DND-41 (cell line): ENCODE measurements around the gene RIMKLB.

ENCODE experiments used
- ATAC-seq: fragments of 200-7000 bp; cut with Tn5 transposase; 3 replicates; pipeline ENCODE4 v1.9.1; 2021; ENCODE audit warnings: low read depth; ENCODE audit not compliant: insufficient read depth
- DNase-seq: peaks from one replicate; pipeline ENCODE4 v3.0.0-alpha.2; 2020
- H2AFZ ChIP-seq: 2 replicates; pipeline ENCODE4 v1.6.0; 2012; ENCODE audit warnings: low read depth, low read length
- H3K27ac ChIP-seq: 2 replicates; pipeline ENCODE4 v1.5.1; 2012; ENCODE audit warnings: low read length, inconsistent platforms
- H3K27me3 ChIP-seq: fragments of 200-600 bp; sonication (generic); 2 replicates; pipeline ENCODE4 v1.6.0; 2012; ENCODE audit warnings: low read length, mild to moderate bottlenecking, inconsistent platforms; ENCODE audit not compliant: insufficient read depth, poor library complexity
- H3K36me3 ChIP-seq: 2 replicates; pipeline ENCODE4 v1.5.1; 2012; ENCODE audit warnings: low read length, inconsistent platforms; ENCODE audit not compliant: insufficient read depth
- H3K4me1 ChIP-seq: 2 replicates; pipeline ENCODE4 v1.5.1; 2012; ENCODE audit warnings: mild to moderate bottlenecking, low read length; ENCODE audit not compliant: insufficient read depth
- H3K4me2 ChIP-seq: 2 replicates; pipeline ENCODE4 v1.6.0; 2012; ENCODE audit warnings: mild to moderate bottlenecking, moderate library complexity, low read length, inconsistent platforms; ENCODE audit not compliant: insufficient read depth
- H3K4me3 ChIP-seq, 2 experiments: fragments of 200-600 bp in 1 of 2; shearing (Covaris generic) in 1 of 2; 2 replicates each; pipeline ENCODE4 v1.5.1; 2012 to 2016; ENCODE audit warnings: inconsistent platforms in 2 of 2, low read length in 2 of 2, mild to moderate bottlenecking in 2 of 2, low read depth in 1 of 2, moderate library complexity in 1 of 2
- H3K79me2 ChIP-seq: 2 replicates; pipeline ENCODE4 v1.6.0; 2012; ENCODE audit warnings: low read length, inconsistent platforms; ENCODE audit not compliant: insufficient read depth
- H3K9ac ChIP-seq: 2 replicates; pipeline ENCODE4 v1.6.0; 2012; ENCODE audit warnings: low read depth, mild to moderate bottlenecking, inconsistent platforms, low read length, moderate library complexity
- H3K9me3 ChIP-seq: 2 replicates; pipeline ENCODE4 v1.5.1; 2012; ENCODE audit warnings: low read length, moderate library complexity, mild to moderate bottlenecking, inconsistent platforms; ENCODE audit not compliant: insufficient read depth, severe bottlenecking
- H4K20me1 ChIP-seq: 2 replicates; pipeline ENCODE4 v1.6.0; 2012; ENCODE audit warnings: low read length; ENCODE audit not compliant: insufficient read depth
- EZH2 ChIP-seq: IDR thresholded peaks from 3 replicates; pipeline ENCODE4 v1.6.1; 2012; ENCODE audit warnings: borderline replicate concordance, low read depth, mild to moderate bottlenecking, moderate library complexity, low read length, inconsistent platforms; ENCODE audit not compliant: severe bottlenecking
- TF ChIP-seq, protein P1 (sequence below): IDR thresholded peaks from 2 replicates; pipeline ENCODE4 v1.5.1; 2012; ENCODE audit warnings: borderline replicate concordance, low read length, moderate library complexity, mild to moderate bottlenecking; ENCODE audit not compliant: poor library complexity, severe bottlenecking; ENCODE audit errors: extremely low read depth

Gene RIMKLB

DNA sequence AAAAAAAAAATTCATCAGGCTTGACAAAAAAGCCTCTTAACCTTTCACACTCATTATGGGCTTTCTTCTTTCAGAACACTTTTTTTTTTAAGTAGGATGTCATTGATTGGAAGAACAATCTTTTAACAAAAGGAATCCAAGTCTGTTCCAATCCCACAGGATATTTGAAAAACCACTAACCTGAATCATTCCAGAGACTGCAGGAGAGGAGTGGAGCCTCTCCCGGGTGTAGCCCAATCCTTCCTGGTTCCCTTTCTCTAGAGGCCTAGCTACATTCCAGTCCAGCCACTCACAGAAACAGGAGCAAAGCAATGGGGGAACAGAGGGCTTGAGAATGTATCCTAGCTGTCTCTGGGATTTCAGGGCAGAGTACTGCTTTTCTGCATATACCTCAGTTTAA lies 39.4 kb upstream of the RIMKLB start:
- no peak overlapping the region for H3K4me3 ChIP-seq
- TF ChIP-seq, protein P1, sequence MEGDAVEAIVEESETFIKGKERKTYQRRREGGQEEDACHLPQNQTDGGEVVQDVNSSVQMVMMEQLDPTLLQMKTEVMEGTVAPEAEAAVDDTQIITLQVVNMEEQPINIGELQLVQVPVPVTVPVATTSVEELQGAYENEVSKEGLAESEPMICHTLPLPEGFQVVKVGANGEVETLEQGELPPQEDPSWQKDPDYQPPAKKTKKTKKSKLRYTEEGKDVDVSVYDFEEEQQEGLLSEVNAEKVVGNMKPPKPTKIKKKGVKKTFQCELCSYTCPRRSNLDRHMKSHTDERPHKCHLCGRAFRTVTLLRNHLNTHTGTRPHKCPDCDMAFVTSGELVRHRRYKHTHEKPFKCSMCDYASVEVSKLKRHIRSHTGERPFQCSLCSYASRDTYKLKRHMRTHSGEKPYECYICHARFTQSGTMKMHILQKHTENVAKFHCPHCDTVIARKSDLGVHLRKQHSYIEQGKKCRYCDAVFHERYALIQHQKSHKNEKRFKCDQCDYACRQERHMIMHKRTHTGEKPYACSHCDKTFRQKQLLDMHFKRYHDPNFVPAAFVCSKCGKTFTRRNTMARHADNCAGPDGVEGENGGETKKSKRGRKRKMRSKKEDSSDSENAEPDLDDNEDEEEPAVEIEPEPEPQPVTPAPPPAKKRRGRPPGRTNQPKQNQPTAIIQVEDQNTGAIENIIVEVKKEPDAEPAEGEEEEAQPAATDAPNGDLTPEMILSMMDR, result no peak
- no peak for TF ChIP-seq EZH2
- H3K9me3 ChIP-seq, result no peaks in the 10 kb centered on the region
- H3K27ac ChIP-seq, result no peak overlapping the region
- no peaks in the 10 kb centered on the region for H3K4me1 ChIP-seq
- H3K79me2 ChIP-seq, result no peaks in the 10 kb centered on the region
- DNase-seq (no peak), ATAC-seq (no peak)
- H3K36me3 ChIP-seq, result no peaks in the 10 kb centered on the region
- H2AFZ ChIP-seq, result no peak overlapping the region
- no peak overlapping the region for H3K4me2 ChIP-seq
- H4K20me1 ChIP-seq, result no peaks in the 10 kb centered on the region
- no peak overlapping the region for H3K9ac ChIP-seq
- H3K27me3 ChIP-seq, result peaks cover 13% of the 10 kb centered on the region

DNA sequence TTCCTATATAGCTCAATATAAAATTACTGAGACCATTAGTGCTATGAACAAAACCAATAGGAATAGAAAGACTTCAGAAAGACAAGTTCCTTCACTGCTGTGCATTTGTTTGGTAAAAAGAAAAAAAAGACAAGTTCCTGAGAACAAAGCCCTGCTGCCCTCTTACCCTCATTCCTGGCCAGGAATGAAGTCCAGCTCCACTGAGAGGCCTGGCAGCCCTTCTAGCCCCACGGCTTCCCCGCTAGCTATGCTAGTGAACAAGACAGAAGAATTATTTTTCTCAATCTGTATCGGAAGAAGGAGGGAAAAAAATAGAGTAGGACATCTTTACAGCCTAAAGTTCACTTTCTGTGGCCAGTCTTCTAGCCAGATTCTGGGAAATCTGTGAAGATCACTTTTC lies 36.8 kb upstream of the RIMKLB start:
- Histone ChIP-seq H4K20me1 (no peaks in the 10 kb centered on the region), H2AFZ (no peak overlapping the region), H3K4me2 (no peak overlapping the region), H3K9ac (no peak overlapping the region), H3K27ac (no peak overlapping the region), H3K36me3 (no peaks in the 10 kb centered on the region), H3K79me2 (no peaks in the 10 kb centered on the region), H3K4me1 (no peaks in the 10 kb centered on the region), H3K9me3 (no peaks in the 10 kb centered on the region), H3K27me3 (peaks cover 20% of the 10 kb centered on the region), H3K4me3 (no peak overlapping the region)
- no peak for TF ChIP-seq EZH2
- TF ChIP-seq, protein P1, result no peak
- ATAC-seq, result no peak
- no peak for DNase-seq

DNA sequence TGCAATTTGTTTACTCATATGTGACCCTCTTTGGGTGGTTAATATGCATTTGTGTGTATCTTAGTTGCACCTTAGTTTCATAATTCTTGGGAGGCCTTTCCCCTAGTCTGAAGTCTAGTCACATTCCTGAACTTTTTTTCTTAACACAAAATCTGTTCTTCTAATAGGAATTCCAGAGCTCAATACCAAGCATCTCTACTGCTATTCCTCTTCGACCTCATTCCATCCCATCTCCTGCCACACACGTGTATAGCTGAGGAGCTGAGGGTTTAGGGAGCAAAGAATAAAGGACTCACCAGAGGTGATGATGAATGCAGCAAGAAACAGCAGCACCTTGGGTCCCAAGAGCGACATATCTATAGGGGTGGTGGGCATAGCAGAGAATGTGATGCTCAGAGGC lies 36.0 kb upstream of the RIMKLB start:
- DNase-seq, result no peak
- Histone ChIP-seq H3K4me1 (no peaks in the 10 kb centered on the region), H3K79me2 (no peaks in the 10 kb centered on the region), H3K27ac (no peak overlapping the region), H3K36me3 (no peaks in the 10 kb centered on the region), H3K4me3 (no peak overlapping the region), H3K27me3 (peaks cover 20% of the 10 kb centered on the region), H3K9ac (no peak overlapping the region), H4K20me1 (no peaks in the 10 kb centered on the region), H3K4me2 (no peak overlapping the region), H2AFZ (no peak overlapping the region; the same call in 1 of the 2 replicates), H3K9me3 (no peaks in the 10 kb centered on the region)
- ATAC-seq, result no peak
- TF ChIP-seq, protein P1, result no peak
- TF ChIP-seq EZH2, result no peak

DNA sequence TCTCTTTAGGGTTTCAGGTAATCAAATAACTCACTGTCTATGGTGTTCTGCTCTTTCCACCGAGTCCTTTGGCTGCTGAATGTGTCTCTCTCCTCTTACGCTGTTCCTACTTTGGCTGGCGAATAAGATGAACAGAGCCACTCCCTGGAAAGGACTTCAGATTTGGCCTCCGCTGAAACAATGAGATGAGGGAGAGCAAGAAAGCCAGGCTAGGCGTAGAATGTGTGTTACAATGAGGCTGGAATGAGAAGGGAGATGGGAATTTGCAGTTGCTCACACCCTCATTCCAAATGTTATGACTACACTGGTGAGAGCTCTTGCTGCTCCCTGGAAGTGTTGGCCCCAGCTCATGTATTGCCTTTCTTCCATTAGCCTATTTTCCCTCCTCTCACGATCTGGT lies 35.2 kb upstream of the RIMKLB start, which contains the start of gene MFAP5:
MFAP5 (minus strand) TSS at position 234 of the 400 bp plus-strand sequence. CDS start 722 bp downstream, outside the sequence.
- DNase-seq, result no peak

More for the DNA sequence above, 35.2 kb upstream of the RIMKLB start, which contains the start of gene MFAP5:
- H3K36me3 ChIP-seq, result no peaks in the 10 kb centered on the region
- H3K27ac ChIP-seq, result no peak within 1 kb of the TSS
- H3K27me3 ChIP-seq, result peaks cover 20% of the 10 kb centered on the region
- H3K4me1 ChIP-seq, result no peaks in the 10 kb centered on the region
- H3K79me2 ChIP-seq, result no peaks in the 10 kb centered on the region
- no peak within 1 kb of the TSS for H3K9ac ChIP-seq
- ATAC-seq, result no peak
- no peaks in the 10 kb centered on the region for H4K20me1 ChIP-seq
- H2AFZ ChIP-seq, result no peak within 1 kb of the TSS
- TF ChIP-seq, protein P1, result no peak
- TF ChIP-seq EZH2, result no peak
- no peaks in the 10 kb centered on the region for H3K9me3 ChIP-seq
- no peak within 1 kb of the TSS for H3K4me2 ChIP-seq
- no peak within 1 kb of the TSS for H3K4me3 ChIP-seq
